ENCODE measurements around the gene HES1. TPM values are rescaled to one million over a fixed set of nuclear protein-coding genes. Genes with fewer than 3 reads are reported as not detected.

HES1 gene
- total RNA-seq, 6 donors from 2014 or later: 12.6 to 43.4 (median 25.9) TPM

DNA sequence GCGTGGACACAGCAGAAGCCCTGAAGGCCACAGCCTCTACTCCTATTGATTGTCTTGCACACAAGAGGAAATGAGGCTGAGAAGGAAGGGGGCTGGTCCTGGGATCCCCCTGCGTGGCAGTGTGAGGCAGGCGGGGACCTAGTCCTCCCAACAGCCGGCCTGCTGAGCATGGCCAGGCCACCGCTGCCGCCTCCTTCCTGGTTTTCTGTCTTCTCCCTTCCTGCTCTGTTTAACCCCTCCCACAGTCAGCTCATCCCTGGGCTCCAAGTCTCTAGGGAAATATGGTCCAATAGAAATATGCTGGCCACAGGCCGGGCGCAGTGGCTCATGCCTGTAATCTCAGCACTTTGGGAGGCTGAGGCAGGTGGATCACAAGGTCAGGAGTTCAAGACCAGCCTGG, 42.1 kb upstream of the HES1 start:
- Histone ChIP-seq H3K27me3 (no peaks in the 10 kb centered on the region), H3K9me3 (no peaks in the 10 kb centered on the region), H3K4me3 (no peak overlapping the region), H3K27ac (no peak overlapping the region), H3K36me3 (no peaks in the 10 kb centered on the region), H3K4me1 (peaks cover 10 to 35% (median 30%) of the 10 kb centered on the region in 4 donors)
- DNase-seq (no peak), ATAC-seq (ENCODE audit: low FRiP score in 2 of 2) (no peak)
- TF ChIP-seq POLR2AphosphoS5 (IDR thresholded peaks at IDR 0.05) (no peak), EP300 (IDR thresholded peaks at IDR 0.05) (no peak), POLR2A (IDR thresholded peaks at IDR 0.05) (no peak)
- TF ChIP-seq, protein P1, sequence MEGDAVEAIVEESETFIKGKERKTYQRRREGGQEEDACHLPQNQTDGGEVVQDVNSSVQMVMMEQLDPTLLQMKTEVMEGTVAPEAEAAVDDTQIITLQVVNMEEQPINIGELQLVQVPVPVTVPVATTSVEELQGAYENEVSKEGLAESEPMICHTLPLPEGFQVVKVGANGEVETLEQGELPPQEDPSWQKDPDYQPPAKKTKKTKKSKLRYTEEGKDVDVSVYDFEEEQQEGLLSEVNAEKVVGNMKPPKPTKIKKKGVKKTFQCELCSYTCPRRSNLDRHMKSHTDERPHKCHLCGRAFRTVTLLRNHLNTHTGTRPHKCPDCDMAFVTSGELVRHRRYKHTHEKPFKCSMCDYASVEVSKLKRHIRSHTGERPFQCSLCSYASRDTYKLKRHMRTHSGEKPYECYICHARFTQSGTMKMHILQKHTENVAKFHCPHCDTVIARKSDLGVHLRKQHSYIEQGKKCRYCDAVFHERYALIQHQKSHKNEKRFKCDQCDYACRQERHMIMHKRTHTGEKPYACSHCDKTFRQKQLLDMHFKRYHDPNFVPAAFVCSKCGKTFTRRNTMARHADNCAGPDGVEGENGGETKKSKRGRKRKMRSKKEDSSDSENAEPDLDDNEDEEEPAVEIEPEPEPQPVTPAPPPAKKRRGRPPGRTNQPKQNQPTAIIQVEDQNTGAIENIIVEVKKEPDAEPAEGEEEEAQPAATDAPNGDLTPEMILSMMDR (IDR thresholded peaks at IDR 0.05): no peak
- 79 to 82% methylated on average over 8 of the region's 8 CpGs for WGBS, 2 donors

GRCh38 chr3:194095464-194095863, 40.5 kb upstream of the HES1 start:
- no peak for ATAC-seq (ENCODE audit: low FRiP score in 2 of 2)
- DNase-seq: peak in 1 of 2 donors; percentile 86
- no peaks in the 10 kb centered on the region for H3K9me3 ChIP-seq
- 29% methylated on average over 4 of the region's 4 CpGs; no CpG with 5 or more reads in 1 of the 2 donors for WGBS, 2 donors
- H3K36me3 ChIP-seq: no peaks in the 10 kb centered on the region
- no peak overlapping the region for H3K27ac ChIP-seq
- no peak overlapping the region for H3K4me3 ChIP-seq
- peaks cover 6 to 25% (median 19%) of the 10 kb centered on the region in 4 donors for H3K4me1 ChIP-seq
- TF ChIP-seq POLR2A (IDR thresholded peaks at IDR 0.05) (no peak), POLR2AphosphoS5 (IDR thresholded peaks at IDR 0.05) (no peak), EP300 (IDR thresholded peaks at IDR 0.05) (peak in 1 of 4 donors; percentile 50)
- TF ChIP-seq, protein P1 (IDR thresholded peaks at IDR 0.05): no peak
- no peaks in the 10 kb centered on the region for H3K27me3 ChIP-seq

- H3K27ac ChIP-seq: no peak overlapping the region
- 93 to 94% methylated on average over 8 to 10 of the region's 10 CpGs for WGBS, 2 donors
Observed at GRCh38 chr3:194095902-194096301, 40.0 kb upstream of the HES1 start.

DNA sequence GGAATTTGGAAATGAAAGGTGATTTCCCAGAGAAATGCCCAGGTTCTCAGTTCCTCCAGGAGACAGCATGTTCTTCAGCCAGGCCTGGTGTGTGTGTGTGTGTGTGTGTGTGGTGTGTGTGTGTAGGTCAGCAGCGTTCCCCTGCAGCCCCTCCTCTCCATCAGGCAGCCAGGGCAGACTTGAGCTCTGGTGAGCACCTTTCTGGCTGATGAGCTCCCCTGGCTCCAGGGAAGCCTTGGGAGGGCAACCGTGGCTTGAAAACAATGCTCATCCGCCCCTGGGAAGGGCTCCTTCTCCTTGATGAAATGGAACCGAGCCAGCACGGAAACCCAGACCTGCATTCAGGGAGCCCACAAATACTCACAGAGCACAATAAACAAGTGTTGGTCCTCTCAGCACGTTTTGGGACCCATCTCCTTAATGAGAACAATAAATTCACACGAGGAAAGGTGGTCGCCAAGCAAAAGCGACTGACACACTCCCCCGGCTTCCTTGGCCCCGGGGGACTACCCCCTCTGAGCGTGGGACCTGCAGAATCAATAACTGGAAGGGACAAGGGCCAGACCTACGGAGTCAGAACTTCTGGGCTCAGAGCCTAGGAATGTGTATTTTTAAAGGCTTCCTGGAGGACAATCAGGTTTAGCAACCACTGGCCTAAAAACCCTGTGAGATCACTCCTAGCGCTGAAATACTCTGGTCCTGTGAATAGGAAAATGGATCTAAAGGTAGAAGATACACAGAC, 38.6 kb upstream of the HES1 start:
- Histone ChIP-seq H3K9me3 (no peaks in the 10 kb centered on the region), H3K27ac (no peak overlapping the region), H3K36me3 (no peaks in the 10 kb centered on the region), H3K4me3 (no peak overlapping the region), H3K27me3 (no peaks in the 10 kb centered on the region), H3K4me1 (peaks cover 6 to 25% (median 19%) of the 10 kb centered on the region in 4 donors)
- ATAC-seq (ENCODE audit: low FRiP score in 2 of 2) (peak in 1 of 2 donors; percentile 31), DNase-seq (no peak)
- TF ChIP-seq POLR2A (IDR thresholded peaks at IDR 0.05): no peak
- TF ChIP-seq, protein P1 (IDR thresholded peaks at IDR 0.05): no peak
- no peak for TF ChIP-seq POLR2AphosphoS5 (IDR thresholded peaks at IDR 0.05)
- TF ChIP-seq EP300 (IDR thresholded peaks at IDR 0.05): no peak
- 64 to 73% methylated on average over 13 to 14 of the region's 14 CpGs for WGBS, 2 donors

More at GRCh38 chr3:194095902-194096301, 40.0 kb upstream of the HES1 start:
- H3K4me3 ChIP-seq: no peak overlapping the region
- no peak for TF ChIP-seq POLR2AphosphoS5 (IDR thresholded peaks at IDR 0.05)
- TF ChIP-seq, protein P1 (IDR thresholded peaks at IDR 0.05): no peak
- no peaks in the 10 kb centered on the region for H3K36me3 ChIP-seq
- DNase-seq: no peak
- ATAC-seq (ENCODE audit: low FRiP score in 2 of 2): no peak
- peaks cover 6 to 25% (median 19%) of the 10 kb centered on the region in 4 donors for H3K4me1 ChIP-seq
- H3K27me3 ChIP-seq: no peaks in the 10 kb centered on the region
- H3K9me3 ChIP-seq: no peaks in the 10 kb centered on the region
